Kidney (tissue), 14 donors: ENCODE data around the gene AATK. TPM values are rescaled to one million over a fixed set of nuclear protein-coding genes. Genes with fewer than 3 reads are reported as not detected.

Source experiments
- DNase-seq, 5 donors: peaks; one replicate each; pipeline ENCODE4 v3.0.0-alpha.2; 2013 to 2020
- FAIRE-seq: peaks from 2 replicates; lab custom pipeline; 2012; peaks lifted over from hg19 to GRCh38; lab: Jason Lieb, UNC
- H3K27ac ChIP-seq, 2 donors: one replicate each; pipeline ENCODE4 v1.7.0; 2013; ENCODE audit warnings: low read depth in 2 of 2, low read length in 2 of 2, inconsistent platforms in 1 of 2
- H3K27me3 ChIP-seq: one replicate; pipeline ENCODE4 v1.7.1; 2013; ENCODE audit warnings: low read length, inconsistent platforms; ENCODE audit not compliant: control insufficient read depth, insufficient read depth
- H3K36me3 ChIP-seq, 3 donors: one replicate each; pipeline versions ENCODE4 v1.7.0 to v1.7.1; 2013; ENCODE audit warnings: low read length in 3 of 3, control low read depth in 1 of 3, inconsistent platforms in 1 of 3; ENCODE audit not compliant: insufficient read depth in 3 of 3, control insufficient read depth in 2 of 3
- H3K4me1 ChIP-seq, 3 donors: one replicate each; pipeline versions ENCODE4 v1.7.0 to v1.7.1; 2013; ENCODE audit warnings: low read length in 3 of 3, inconsistent platforms in 1 of 3, low read depth in 1 of 3; ENCODE audit not compliant: control insufficient read depth in 2 of 3, insufficient read depth in 2 of 3
- H3K4me3 ChIP-seq, 3 donors: one replicate each; pipeline versions ENCODE4 v1.7.0 to v1.8.1; 2013; ENCODE audit warnings: low read length in 3 of 3, control low read depth in 1 of 3, inconsistent platforms in 1 of 3
- H3K9ac ChIP-seq, 3 donors: one replicate each; pipeline versions ENCODE4 v1.7.0 to v1.7.1; 2013; ENCODE audit warnings: low read length in 3 of 3, control low read depth in 1 of 3, inconsistent platforms in 1 of 3
- H3K9me3 ChIP-seq, 3 donors: one replicate each; pipeline versions ENCODE4 v1.7.0 to v1.7.1; 2013; ENCODE audit warnings: low read length in 3 of 3, control low read depth in 1 of 3, inconsistent platforms in 1 of 3; ENCODE audit not compliant: control insufficient read depth in 2 of 3, insufficient read depth in 1 of 3
- intact Hi-C: fragments of 100-400 bp; cut with DNase I; formaldehyde crosslinking; loops from one replicate; pipeline ENCODE4 v1.11.1; 2022
- polyA plus RNA-seq: library from polyadenylated mRNA; stranded (reverse); fragments of 350-450 nt; fragmentation: Illumina TruSeq; extraction: RNeasy Lipid Tissue Mini Kit (QIAGEN cat#74804); gene quantifications from one replicate; pipeline ENCODE4 v1.2.3, GENCODE V29; 2014; ENCODE audit warnings: low read depth, low replicate concordance; ENCODE audit not compliant: insufficient read depth
- total RNA-seq: library from RNA; stranded (reverse); fragmentation: NEBNext Ultra II Directional; extraction: Animal tissue kit (Norgen Biotek cat#: 25700); gene quantifications from one replicate; pipeline ENCODE4 v1.2.1, GENCODE V29; 2021
- TF ChIP-seq, protein P1 (sequence below): IDR thresholded peaks from 3 replicates; pipeline ENCODE4 v1.5.1; 2012; ENCODE audit warnings: mild to moderate bottlenecking, moderate library complexity, borderline replicate concordance; ENCODE audit not compliant: insufficient read depth; ENCODE audit errors: extremely low read depth
- donor health status: control.
- donor health status: control.
- donor health status: control.
- donor health status: control.
- donor health status: control.
- donor health status: DM: yes; HTN: yes; CAD: no.
- donor health status: Normal renal cell carcinoma (clear cell type).

The AATK gene
- total and polyA plus RNA-seq, 2 donors from 2014 or later, result 0.65 to 4.2 TPM

GRCh38 chr17:81170727-81171494 is 4.9 kb upstream of the AATK start:
- peak in 1 of 5 donors; percentile 63 for DNase-seq
- Histone ChIP-seq H3K36me3 (no peaks in the 10 kb centered on the region), H3K4me3 (no peak overlapping the region), H3K27me3 (no peaks in the 10 kb centered on the region), H3K9ac (no peak overlapping the region), H3K4me1 (no peaks in the 10 kb centered on the region), H3K27ac (no peak overlapping the region), H3K9me3 (no peaks in the 10 kb centered on the region)
- TF ChIP-seq, protein P1, sequence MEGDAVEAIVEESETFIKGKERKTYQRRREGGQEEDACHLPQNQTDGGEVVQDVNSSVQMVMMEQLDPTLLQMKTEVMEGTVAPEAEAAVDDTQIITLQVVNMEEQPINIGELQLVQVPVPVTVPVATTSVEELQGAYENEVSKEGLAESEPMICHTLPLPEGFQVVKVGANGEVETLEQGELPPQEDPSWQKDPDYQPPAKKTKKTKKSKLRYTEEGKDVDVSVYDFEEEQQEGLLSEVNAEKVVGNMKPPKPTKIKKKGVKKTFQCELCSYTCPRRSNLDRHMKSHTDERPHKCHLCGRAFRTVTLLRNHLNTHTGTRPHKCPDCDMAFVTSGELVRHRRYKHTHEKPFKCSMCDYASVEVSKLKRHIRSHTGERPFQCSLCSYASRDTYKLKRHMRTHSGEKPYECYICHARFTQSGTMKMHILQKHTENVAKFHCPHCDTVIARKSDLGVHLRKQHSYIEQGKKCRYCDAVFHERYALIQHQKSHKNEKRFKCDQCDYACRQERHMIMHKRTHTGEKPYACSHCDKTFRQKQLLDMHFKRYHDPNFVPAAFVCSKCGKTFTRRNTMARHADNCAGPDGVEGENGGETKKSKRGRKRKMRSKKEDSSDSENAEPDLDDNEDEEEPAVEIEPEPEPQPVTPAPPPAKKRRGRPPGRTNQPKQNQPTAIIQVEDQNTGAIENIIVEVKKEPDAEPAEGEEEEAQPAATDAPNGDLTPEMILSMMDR, result no peak
- intact Hi-C loops, result no loop called here
- no peak for FAIRE-seq

DNA sequence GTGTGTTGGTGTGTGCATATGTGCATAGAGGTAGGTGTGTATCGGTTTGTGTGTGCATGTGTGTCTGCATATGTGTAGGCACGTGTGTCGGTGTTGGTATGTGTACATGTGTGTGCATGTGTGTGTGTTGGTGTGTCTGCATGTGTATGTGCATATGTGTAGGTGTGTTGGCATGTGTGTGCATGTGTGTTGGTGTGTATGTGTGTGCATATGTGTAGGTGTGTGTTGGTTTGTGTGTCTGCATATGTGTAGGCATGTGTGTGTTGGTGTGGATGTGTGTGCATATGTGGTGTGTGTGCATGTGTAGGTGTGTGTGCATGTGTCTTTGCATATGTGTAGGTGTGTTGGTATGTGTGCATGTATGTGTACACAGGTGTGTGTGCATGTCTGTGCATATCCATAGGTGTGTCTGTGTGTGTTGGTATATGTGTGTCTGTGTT is 3.9 kb upstream of the AATK start:
- Histone ChIP-seq H3K27ac (no peak overlapping the region), H3K4me3 (no peak overlapping the region), H3K9me3 (no peaks in the 10 kb centered on the region), H3K36me3 (no peaks in the 10 kb centered on the region), H3K4me1 (no peaks in the 10 kb centered on the region), H3K27me3 (no peaks in the 10 kb centered on the region), H3K9ac (no peak overlapping the region)
- intact Hi-C loops, result no loop called here
- TF ChIP-seq, protein P1, result no peak
- FAIRE-seq (no peak), DNase-seq (peak in 1 of 5 donors; percentile 1)

GRCh38 chr17:81167638-81168037 is 1.6 kb upstream of the AATK start:
- DNase-seq (peak in 1 of 5 donors; percentile 71), FAIRE-seq (no peak)
- Histone ChIP-seq H3K27ac (no peak overlapping the region), H3K27me3 (no peaks in the 10 kb centered on the region), H3K4me3 (no peak overlapping the region), H3K4me1 (no peaks in the 10 kb centered on the region), H3K9ac (no peak overlapping the region), H3K9me3 (no peaks in the 10 kb centered on the region), H3K36me3 (no peaks in the 10 kb centered on the region)
- intact Hi-C loops, result no loop called here
- TF ChIP-seq, protein P1, result no peak
